ENCODE measurements around the gene PVR.

GRCh38 chr19:44653977-44654774, 10.5 kb downstream of the PVR start:
- TF ChIP-seq CTCF (IDR thresholded peaks at IDR 0.05): peak; percentile 49 to 79 (median 70)
- TF ChIP-seq POLR2A (IDR thresholded peaks at IDR 0.05): no peak

All from adrenal gland (tissue), 5 donors.